A549 (cell line): ENCODE data around the gene FDXACB1. TPM values are rescaled to one million over a fixed set of nuclear protein-coding genes. Genes with fewer than 3 reads are reported as not detected.
"Not testable (repeated sequence)": the region's sequence is repeated elsewhere in the genome, so short reads cannot be mapped to it uniquely, and the experiment has no call there.

Experiments used
- ATAC-seq, 2 experiments: fragments of 200-7000 bp in 1 of 2; fragments of >200 bp in 1 of 2; cut with Nextera tagmentation in 1 of 2; cut with Tn5 transposase in 1 of 2; 3 replicates each; pipeline versions ENCODE4 v1.8.0 to v1.9.1; 2018 to 2020; ENCODE audit warnings: mild to moderate bottlenecking in 1 of 2, moderate library complexity in 1 of 2
- CTCF ChIA-PET: fragments of 300-600 bp; sonication (Branson Sonifier 250); formaldehyde crosslinking; extraction: SDS; loops from one replicate; lab custom pipeline; 2021; ENCODE audit warnings: antibody characterized with exemption, inconsistent platforms; lab: Yijun Ruan, JAX
- POLR2A ChIA-PET: fragments of 350-600 bp; formaldehyde crosslinking; extraction: SDS; loops from one replicate; lab custom pipeline; 2021; ENCODE audit warnings: antibody characterized with exemption, inconsistent platforms; lab: Yijun Ruan, JAX
- DNase-seq, 2 experiments: peaks; one replicate each; pipeline versions ENCODE4 v3.0.0 to v3.0.0-alpha.2; 2011 to 2016; ENCODE audit warnings: low read depth in 1 of 2, low spot score in 1 of 2
- FAIRE-seq: peaks from 2 replicates; lab custom pipeline; 2011; peaks lifted over from hg19 to GRCh38; lab: Jason Lieb, UNC
- H3K27ac ChIP-seq, 2 experiments: fragments of >200 bp; sonication (Bioruptor Twin); formaldehyde crosslinking; 3 replicates each; pipeline ENCODE4 v1.5.1; 2016 to 2017
- H3K4me1 ChIP-seq: fragments of >200 bp; sonication (Bioruptor Twin); formaldehyde crosslinking; 3 replicates; pipeline ENCODE4 v1.6.1; 2016
- H3K4me2 ChIP-seq: fragments of >200 bp; sonication (Bioruptor Twin); formaldehyde crosslinking; 3 replicates; pipeline ENCODE4 v1.6.1; 2016
- H3K4me3 ChIP-seq: fragments of >200 bp; sonication (Bioruptor Twin); formaldehyde crosslinking; 3 replicates; pipeline ENCODE4 v1.5.1; 2016
- H3K9me3 ChIP-seq: fragments of >200 bp; sonication (Bioruptor Twin); formaldehyde crosslinking; 3 replicates; pipeline ENCODE4 v1.6.1; 2016
- CHD2 ChIP-seq: fragments of 150-350 bp; IDR thresholded peaks from 2 replicates; pipeline ENCODE4 v1.6.1; 2014; ENCODE audit warnings: low read length; ENCODE audit not compliant: partially characterized antibody
- CHD4 ChIP-seq: fragments of 200-600 bp; sonication (generic); IDR thresholded peaks from 2 replicates; pipeline ENCODE4 v1.6.1; 2016; ENCODE audit warnings: antibody characterized with exemption, mild to moderate bottlenecking, borderline replicate concordance
- EP300 ChIP-seq, 2 experiments: fragments of >200 bp; sonication (Bioruptor Twin); formaldehyde crosslinking; IDR thresholded peaks; 2 replicates in 1 of 2; 3 replicates in 1 of 2; pipeline ENCODE4 v1.6.1; 2016 to 2017
- FOSL2 ChIP-seq, 2 experiments: fragments of 450-650 bp in 1 of 2; fragments of >200 bp in 1 of 2; sonication (Bioruptor Twin) in 1 of 2; formaldehyde crosslinking; IDR thresholded peaks; 2 replicates each; pipeline versions ENCODE4 v1.5.0 to v1.6.1; 2016 to 2020; ENCODE audit warnings: mild to moderate bottlenecking in 1 of 2, moderate library complexity in 1 of 2
- GATA3 ChIP-seq: IDR thresholded peaks from 2 replicates; pipeline ENCODE4 v1.6.1; 2012; ENCODE audit warnings: borderline replicate concordance
- JUN ChIP-seq, 2 experiments: fragments of >200 bp; sonication (Bioruptor Twin); formaldehyde crosslinking; IDR thresholded peaks; 2 replicates in 1 of 2; 3 replicates in 1 of 2; pipeline ENCODE4 v1.6.1; 2016 to 2017
- JUNB ChIP-seq: fragments of >200 bp; sonication (Bioruptor Twin); formaldehyde crosslinking; IDR thresholded peaks from 2 replicates; pipeline ENCODE4 v1.6.1; 2016
- KDM1A ChIP-seq: fragments of 200-600 bp; sonication (generic); IDR thresholded peaks from 2 replicates; pipeline ENCODE4 v1.6.1; 2016; ENCODE audit warnings: low read depth, mild to moderate bottlenecking
- KDM5A ChIP-seq: fragments of 200-600 bp; sonication (generic); IDR thresholded peaks from 2 replicates; pipeline ENCODE4 v1.6.1; 2016; ENCODE audit warnings: antibody characterized with exemption, mild to moderate bottlenecking
- MYC ChIP-seq: IDR thresholded peaks from 2 replicates; pipeline ENCODE4 v1.6.1; 2012; ENCODE audit warnings: mild to moderate bottlenecking, inconsistent platforms, low read length, improper control_type of control experiment, borderline replicate concordance
- PHF8 ChIP-seq: fragments of 200-600 bp; sonication (generic); IDR thresholded peaks from 2 replicates; pipeline ENCODE4 v1.6.1; 2016; ENCODE audit warnings: low read depth, mild to moderate bottlenecking, antibody characterized with exemption, moderate library complexity, borderline replicate concordance
- POLR2A ChIP-seq: IDR thresholded peaks from 2 replicates; pipeline ENCODE4 v1.6.1; 2012; ENCODE audit warnings: mild to moderate bottlenecking, low read length
- RAD21 ChIP-seq, 2 experiments: fragments of >200 bp in 1 of 2; sonication (Bioruptor Twin) in 1 of 2; formaldehyde crosslinking in 1 of 2; IDR thresholded peaks in 1 of 2; conservative IDR thresholded peaks in 1 of 2; 2 replicates in 1 of 2; 3 replicates in 1 of 2; pipeline ENCODE4 v1.6.1; 2012 to 2018; ENCODE audit warnings: inconsistent platforms in 1 of 2
- RARB ChIP-seq: fragments of 250-450 bp; sonication (Bioruptor Pico); IDR thresholded peaks from 2 replicates; pipeline ENCODE4 v1.8.0; 2021; ENCODE audit warnings: mild to moderate bottlenecking, moderate library complexity
- RNF2 ChIP-seq: fragments of 200-600 bp; sonication (generic); IDR thresholded peaks from 2 replicates; pipeline ENCODE4 v1.6.1; 2016; ENCODE audit warnings: low read depth, mild to moderate bottlenecking, antibody characterized with exemption, moderate library complexity, borderline replicate concordance
- WGBS: methylation state at CpG from one replicate; pipeline ENCODE4 v1.1.6; 2017; ENCODE audit errors: missing lambda C conversion rate; 5-methylcytosine and 5-hydroxymethylcytosine counted together
- polyA plus RNA-seq, 4 experiments: library from polyadenylated mRNA; depleted of rRNA in 3 of 4; stranded (reverse); fragments of >200 nt; fragmentation: RNase III in 1 of 4; extraction: RNeasy Plus Mini Kit Qiagen cat#74134 plus additional on column Dnase treatment in 1 of 4; gene quantifications; 2 replicates in 3 of 4; 3 replicates in 1 of 4; pipeline ENCODE4 v1.2.3, GENCODE V29; 2011 to 2017
- TF ChIP-seq, protein P1 (sequence below): fragments of 450-650 bp; IDR thresholded peaks from 2 replicates; pipeline ENCODE4 v1.6.1; 2014; ENCODE audit warnings: antibody characterized with exemption
- TF ChIP-seq, protein P2 (sequence below): fragments of >200 bp; sonication (Bioruptor Twin); formaldehyde crosslinking; IDR thresholded peaks from 3 replicates; pipeline ENCODE4 v1.5.1; 2016

Gene FDXACB1
- polyA plus RNA-seq, 2 of the 4 experiments (the other 2 are of a cell fraction) = 1.9 to 2.4 TPM

DNA sequence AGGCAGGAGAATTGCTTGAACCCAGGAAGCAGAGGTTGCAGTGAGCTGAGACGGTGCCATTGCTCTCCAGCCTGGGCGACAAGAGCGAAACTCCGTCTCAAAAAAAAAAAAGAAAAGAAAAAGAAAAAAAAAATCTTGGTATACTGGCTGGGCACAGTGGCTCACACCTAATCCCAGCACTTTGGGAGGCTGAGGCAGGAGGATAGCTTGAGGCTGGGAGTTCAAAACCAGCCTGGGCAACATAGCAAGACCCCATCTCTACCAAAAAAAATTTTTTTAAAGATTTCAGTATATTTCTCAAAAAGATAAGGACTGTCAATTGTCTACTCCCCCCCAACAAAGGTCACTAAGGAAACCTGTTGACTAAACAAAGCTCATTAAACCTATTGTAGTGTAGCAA lies 6.1 kb upstream of the FDXACB1 start:
- FAIRE-seq, CTCF ChIA-PET, H3K9me3 ChIP-seq: not testable (repeated sequence)

DNA sequence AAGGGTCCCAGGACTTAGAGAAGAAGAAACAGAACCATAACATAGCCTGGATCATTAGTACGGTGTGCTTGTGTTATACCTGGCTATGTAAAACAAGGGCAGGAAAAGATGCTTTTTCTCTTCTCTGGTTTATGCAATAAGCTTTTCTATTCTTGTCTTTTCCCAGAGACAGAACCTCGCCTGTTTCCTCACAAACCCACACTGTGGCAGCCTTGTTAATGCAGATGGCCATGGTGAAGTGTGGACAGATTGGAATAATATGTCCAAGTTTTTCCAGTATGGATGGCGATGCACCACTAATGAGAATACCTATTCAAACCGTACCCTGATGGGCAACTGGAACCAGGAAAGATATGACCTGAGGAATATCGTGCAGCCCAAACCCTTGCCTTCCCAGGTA lies 3.2 kb upstream of the FDXACB1 start:
- ATAC-seq (no peak), FAIRE-seq (no peak)
- CTCF ChIA-PET = interaction anchor here (0.9 to 1.5 kb wide), 4 partner anchors 11 to 100 kb away, joined by 3 to 4 read pairs (median 3); partner anchors contain the start of gene ALG9

More for the DNA sequence above, 6.1 kb upstream of the FDXACB1 start:
- ATAC-seq, H3K4me1 ChIP-seq, H3K4me3 ChIP-seq, H3K27ac ChIP-seq, DNase-seq, POLR2A ChIA-PET, H3K4me2 ChIP-seq: not testable (repeated sequence)
- 98% methylated on average over 4 of the region's 4 CpGs for WGBS

DNA sequence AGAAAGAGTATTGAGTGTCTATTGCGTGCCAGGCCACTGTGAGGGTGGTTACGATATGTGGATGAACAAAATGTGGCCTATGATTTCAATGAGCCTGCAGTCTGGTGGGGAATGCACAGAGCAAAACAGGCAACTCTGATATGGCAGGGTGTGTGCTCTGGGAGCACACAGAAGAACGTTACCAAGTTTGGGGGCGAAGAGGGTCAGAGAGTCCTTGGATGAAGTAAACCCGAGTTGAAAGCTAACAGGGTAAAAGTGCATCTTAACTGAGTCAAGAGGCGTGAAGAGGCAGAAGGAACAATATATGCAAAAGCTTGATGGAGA lies 634 bp upstream of the FDXACB1 start:
- Histone ChIP-seq H3K27ac (peak overlapping the region; percentile 80 to 99), H3K4me1 (peaks cover 9% of the 10 kb centered on the region; the same call in 1 of the 3 replicates)
- FAIRE-seq (no peak), ATAC-seq (peak; percentile 3 to 15; a peak in 3 of 6 replicates), DNase-seq (no peak)
- CTCF ChIA-PET = interaction anchor here (0.9 to 1.0 kb wide), 3 partner anchors 34 to 102 kb away, joined by 3 to 6 read pairs (median 3); no protein-coding TSS in a partner anchor
- TF ChIP-seq PHF8 = peak; percentile 28; the same call in 1 of the 2 replicates
- no peak for TF ChIP-seq KDM5A
- TF ChIP-seq, all 56 proteins: peak for 1
- Histone ChIP-seq H3K4me2 (peak overlapping the region; percentile 84), H3K9me3 (no peaks in the 10 kb centered on the region), H3K4me3 (peak overlapping the region; percentile 78)
- POLR2A ChIA-PET = interaction anchor here (1.1 kb wide), 1 partner anchor 47 kb away, joined by 7 read pairs; no protein-coding TSS in a partner anchor
- 47% methylated on average over 6 of the region's 6 CpGs for WGBS

More for the DNA sequence above, 3.2 kb upstream of the FDXACB1 start:
- H3K4me2 ChIP-seq = no peak overlapping the region
- no peaks in the 10 kb centered on the region for H3K9me3 ChIP-seq
- no peak for DNase-seq
- peaks cover 9% of the 10 kb centered on the region; the same call in 1 of the 3 replicates for H3K4me1 ChIP-seq
- H3K27ac ChIP-seq = no peak overlapping the region
- POLR2A ChIA-PET = interaction anchor here (1.7 kb wide), 1 partner anchor 45 kb away, joined by 7 read pairs; no protein-coding TSS in a partner anchor
- no peak overlapping the region for H3K4me3 ChIP-seq
- TF ChIP-seq JUN (IDR thresholded peaks at IDR 0.05) (no peak), MYC (no peak), FOSL2 (IDR thresholded peaks at IDR 0.05) (no peak), FOSL2 (CRISPR knock-in tag; IDR thresholded peaks at IDR 0.05) (no peak), KDM1A (no peak), CHD2 (no peak), JUNB (no peak), EP300 (IDR thresholded peaks at IDR 0.05) (no peak), GATA3 (no peak), RARB (CRISPR knock-in tag) (no peak)
- TF ChIP-seq, protein P1, sequence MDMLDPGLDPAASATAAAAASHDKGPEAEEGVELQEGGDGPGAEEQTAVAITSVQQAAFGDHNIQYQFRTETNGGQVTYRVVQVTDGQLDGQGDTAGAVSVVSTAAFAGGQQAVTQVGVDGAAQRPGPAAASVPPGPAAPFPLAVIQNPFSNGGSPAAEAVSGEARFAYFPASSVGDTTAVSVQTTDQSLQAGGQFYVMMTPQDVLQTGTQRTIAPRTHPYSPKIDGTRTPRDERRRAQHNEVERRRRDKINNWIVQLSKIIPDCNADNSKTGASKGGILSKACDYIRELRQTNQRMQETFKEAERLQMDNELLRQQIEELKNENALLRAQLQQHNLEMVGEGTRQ = no peak
- TF ChIP-seq, protein P2, sequence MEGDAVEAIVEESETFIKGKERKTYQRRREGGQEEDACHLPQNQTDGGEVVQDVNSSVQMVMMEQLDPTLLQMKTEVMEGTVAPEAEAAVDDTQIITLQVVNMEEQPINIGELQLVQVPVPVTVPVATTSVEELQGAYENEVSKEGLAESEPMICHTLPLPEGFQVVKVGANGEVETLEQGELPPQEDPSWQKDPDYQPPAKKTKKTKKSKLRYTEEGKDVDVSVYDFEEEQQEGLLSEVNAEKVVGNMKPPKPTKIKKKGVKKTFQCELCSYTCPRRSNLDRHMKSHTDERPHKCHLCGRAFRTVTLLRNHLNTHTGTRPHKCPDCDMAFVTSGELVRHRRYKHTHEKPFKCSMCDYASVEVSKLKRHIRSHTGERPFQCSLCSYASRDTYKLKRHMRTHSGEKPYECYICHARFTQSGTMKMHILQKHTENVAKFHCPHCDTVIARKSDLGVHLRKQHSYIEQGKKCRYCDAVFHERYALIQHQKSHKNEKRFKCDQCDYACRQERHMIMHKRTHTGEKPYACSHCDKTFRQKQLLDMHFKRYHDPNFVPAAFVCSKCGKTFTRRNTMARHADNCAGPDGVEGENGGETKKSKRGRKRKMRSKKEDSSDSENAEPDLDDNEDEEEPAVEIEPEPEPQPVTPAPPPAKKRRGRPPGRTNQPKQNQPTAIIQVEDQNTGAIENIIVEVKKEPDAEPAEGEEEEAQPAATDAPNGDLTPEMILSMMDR = no peak
- WGBS = 87% methylated on average over 5 of the region's 5 CpGs

DNA sequence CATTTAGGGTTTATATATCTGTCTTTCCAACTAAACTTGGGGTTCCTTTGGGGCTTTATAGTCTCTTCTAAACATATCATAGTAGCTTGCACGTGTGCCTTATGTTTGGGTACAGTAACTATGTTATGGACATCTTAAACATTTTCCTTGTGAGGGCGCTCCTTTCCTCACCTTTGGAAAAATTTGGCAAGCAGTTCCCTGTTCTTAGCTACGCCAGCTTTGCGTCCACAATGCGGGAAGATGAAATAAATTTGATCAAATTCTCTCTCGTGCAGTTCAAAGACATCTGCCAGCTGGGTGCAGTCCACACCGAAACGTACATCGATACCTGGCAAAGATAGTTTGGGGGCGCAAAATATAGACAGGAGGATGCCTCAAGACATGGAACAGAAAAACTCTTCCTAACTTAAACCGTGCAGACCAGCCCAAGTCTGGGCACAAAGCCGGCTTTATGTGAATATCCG lies 548 bp downstream of the FDXACB1 start:
- no peak for TF ChIP-seq RNF2
- TF ChIP-seq JUNB = no peak
- TF ChIP-seq RARB (CRISPR knock-in tag) = no peak
- TF ChIP-seq POLR2A = 0 out of 2 replicates have a peak, but pooled peaks have one; percentile 18
- TF ChIP-seq RAD21 (conservative IDR thresholded peaks at IDR 0.05 in 1 of 2, IDR thresholded peaks at IDR 0.05 in 1 of 2) = peak in 1 of 2 experiments; percentile 24; a peak in 1 of 5 replicates
- TF ChIP-seq CHD4 = no peak
- Histone ChIP-seq H3K4me2 (peak overlapping the region; percentile 92), H3K9me3 (no peaks in the 10 kb centered on the region), H3K4me3 (peak overlapping the region; percentile 78), H3K27ac (peak overlapping the region; percentile 80 to 99), H3K4me1 (peaks cover 9% of the 10 kb centered on the region; the same call in 1 of the 3 replicates)
- no peak for FAIRE-seq
- CTCF ChIA-PET = interaction anchor here (0.6 to 2.1 kb wide), 8 partner anchors 12 to 106 kb away, joined by 3 to 12 read pairs (median 4); partner anchors contain the start of gene DIXDC1
- POLR2A ChIA-PET = interaction anchor here (1.7 kb wide), 1 partner anchor 49 kb away, joined by 5 read pairs; no protein-coding TSS in a partner anchor
- under 1% methylated on average over 13 of the region's 13 CpGs for WGBS
- peak; percentile 5 to 43 for DNase-seq
- ATAC-seq = peak; percentile 44 to 54
